ENCODE measurements around the gene NUDT16. TPM values are rescaled to one million over a fixed set of nuclear protein-coding genes. Genes with fewer than 3 reads are reported as not detected.

The NUDT16 gene
- total RNA-seq: 7.1 and 7.2 TPM in 2 replicates

DNA sequence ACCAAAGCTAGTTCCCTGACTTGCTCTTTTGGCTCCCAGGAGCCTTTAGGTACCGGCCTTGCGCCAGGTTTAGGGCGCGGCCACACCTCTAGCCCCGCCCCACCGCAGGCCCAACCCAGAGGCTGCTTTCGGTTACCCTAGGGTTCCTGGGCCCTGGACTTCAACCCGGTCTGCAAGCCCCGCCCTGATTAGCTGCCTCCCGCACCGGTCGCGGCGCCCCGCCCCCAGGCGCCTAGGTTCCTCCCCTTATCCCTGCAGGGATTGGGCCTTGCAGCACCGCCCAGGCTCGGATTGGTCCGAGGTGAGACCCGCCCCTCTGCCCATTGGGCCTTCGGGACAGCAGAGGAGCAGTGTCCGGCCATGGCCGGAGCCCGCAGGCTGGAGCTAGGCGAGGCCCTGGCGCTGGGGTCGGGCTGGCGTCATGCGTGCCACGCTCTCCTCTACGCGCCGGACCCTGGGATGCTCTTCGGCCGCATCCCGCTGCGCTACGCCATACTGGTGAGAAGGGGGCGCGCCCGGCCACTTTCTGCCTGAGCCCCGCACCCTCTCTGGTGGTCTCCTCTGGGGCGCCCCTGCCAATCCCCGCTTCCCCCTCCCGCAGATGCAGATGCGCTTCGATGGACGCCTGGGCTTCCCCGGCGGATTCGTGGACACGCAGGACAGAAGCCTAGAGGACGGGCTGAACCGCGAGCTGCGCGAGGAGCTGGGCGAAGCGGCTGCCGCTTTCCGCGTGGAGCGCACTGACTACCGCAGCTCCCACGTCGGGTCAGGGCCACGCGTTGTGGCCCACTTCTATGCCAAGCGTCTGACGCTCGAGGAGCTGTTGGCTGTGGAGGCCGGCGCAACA is at the start of gene NUDT16:
TSS of gene NUDT16 (plus strand) at position 330 of the 847 bp plus-strand sequence. CDS start at position 361, 31 bp downstream.

Other genes starting within 250 kb of the NUDT16 start
- gene MRPL3, start 121.2 kb downstream of the NUDT16 start, total RNA-seq: 134 and 165 TPM in 2 replicates